Natural killer cell (primary cell): ENCODE data around the gene KDM5B. TPM values are rescaled to one million over a fixed set of nuclear protein-coding genes. Genes with fewer than 3 reads are reported as not detected.

Experiments
- ATAC-seq, 3 donors: fragments of 150-1000 bp in 2 of 3; fragments of 200-7000 bp in 1 of 3; cut with Tn5 transposase; 1 replicate in 1 of 3; 2 replicates in 2 of 3; pipeline ENCODE4 v1.10.0; 2021; ENCODE audit warnings: mild to moderate bottlenecking in 2 of 3, moderate library complexity in 2 of 3
- DNase-seq, 2 donors: peaks; one replicate each; pipeline versions ENCODE4 v3.0.0 to v3.0.0-alpha.2; 2013 to 2021; ENCODE audit warnings: mixed read lengths in 1 of 2
- H3K27ac ChIP-seq: one replicate; pipeline ENCODE4 v1.5.1; 2013; ENCODE audit warnings: mild to moderate bottlenecking, low read length
- H3K27me3 ChIP-seq: one replicate; pipeline ENCODE4 v1.6.1; 2013; ENCODE audit warnings: low read length; ENCODE audit not compliant: control insufficient read depth, insufficient read depth
- H3K36me3 ChIP-seq: one replicate; pipeline ENCODE4 v1.6.1; 2013; ENCODE audit warnings: low read length; ENCODE audit not compliant: control insufficient read depth, insufficient read depth
- H3K4me1 ChIP-seq: one replicate; pipeline ENCODE4 v1.6.1; 2013; ENCODE audit warnings: low read length; ENCODE audit not compliant: control insufficient read depth, insufficient read depth
- H3K4me3 ChIP-seq: one replicate; pipeline ENCODE4 v1.5.1; 2013; ENCODE audit warnings: low read length
- H3K9me3 ChIP-seq: one replicate; pipeline ENCODE4 v1.6.1; 2013; ENCODE audit warnings: low read length; ENCODE audit not compliant: control insufficient read depth, insufficient read depth
- H3K27ac Mint-ChIP-seq, 2 donors: one replicate each; pipeline ENCODE4 v1.8.0; 2022; ENCODE audit warnings: mild to moderate bottlenecking in 2 of 2, mixed read lengths in 2 of 2, moderate library complexity in 1 of 2
- H3K27me3 Mint-ChIP-seq, 2 donors: one replicate each; pipeline ENCODE4 v1.8.0; 2022; ENCODE audit warnings: low read depth in 2 of 2, mixed read lengths in 2 of 2
- H3K36me3 Mint-ChIP-seq: one replicate; pipeline ENCODE4 v1.8.0; 2022; ENCODE audit warnings: mixed read lengths
- H3K4me1 Mint-ChIP-seq, 2 donors: one replicate each; pipeline ENCODE4 v1.8.0; 2022; ENCODE audit warnings: mixed read lengths in 2 of 2
- H3K4me3 Mint-ChIP-seq: one replicate; pipeline ENCODE4 v1.8.0; 2022; ENCODE audit warnings: mild to moderate bottlenecking, moderate library complexity, mixed read lengths
- H3K9me3 Mint-ChIP-seq, 2 donors: one replicate each; pipeline ENCODE4 v1.8.0; 2022; ENCODE audit warnings: mixed read lengths in 2 of 2
- CTCF ChIP-seq: fragments of 200-600 bp; IDR thresholded peaks from one replicate; pipeline ENCODE4 v1.8.0; 2022; ENCODE audit warnings: antibody characterized with exemption
- WGBS: methylation state at CpG from one replicate; pipeline ENCODE4 v1.1.7; 2013; ENCODE audit warnings: missing lambda C conversion rate; ENCODE audit not compliant: insufficient coverage; 5-methylcytosine and 5-hydroxymethylcytosine counted together
- intact Hi-C: fragments of 100-400 bp; cut with micrococcal nuclease; formaldehyde crosslinking; loops from one replicate; pipeline ENCODE4 v1.14.2; 2022
- total RNA-seq, 4 donors: library from RNA; stranded (reverse); fragments of 120-200 nt in 1 of 4; gene quantifications; one replicate each; pipeline versions ENCODE4 v1.2.3 to v1.2.4, GENCODE V29; 2013 to 2022

The KDM5B gene
- 100 to 1,000 TPM; 107 to 121 (median 108) TPM for total RNA-seq
- 76.7 TPM for total RNA-seq (2013)

- intact Hi-C loops: loop anchor here (5.0 kb wide), 1 partner anchor 199 kb away; the partner anchor contains the start of gene TMEM183A
- no peaks in the 10 kb centered on the region for H3K36me3 Mint-ChIP-seq
- H3K4me3 ChIP-seq: peak within 1 kb of the TSS; percentile 61
- H3K4me1 Mint-ChIP-seq: peaks cover 43 to 61% of the 10 kb centered on the region in 2 donors
- under 1% methylated on average over 69 of the region's 84 CpGs for WGBS
- H3K9me3 Mint-ChIP-seq: no peaks in the 10 kb centered on the region
- H3K4me3 Mint-ChIP-seq: peak within 1 kb of the TSS; percentile 84
- H3K27ac Mint-ChIP-seq: peak within 1 kb of the TSS; percentile 88 to 90
- no peaks in the 10 kb centered on the region for H3K27me3 ChIP-seq
- ATAC-seq (peak; percentile 51 to 67 (median 60)), DNase-seq (peak; percentile 66 to 75)
- peak within 1 kb of the TSS; percentile 14 for H3K27ac ChIP-seq
- H3K36me3 ChIP-seq: no peaks in the 10 kb centered on the region
- H3K4me1 ChIP-seq: peaks cover 22% of the 10 kb centered on the region
- TF ChIP-seq CTCF: no peak
- no peaks in the 10 kb centered on the region for H3K27me3 Mint-ChIP-seq
- no peaks in the 10 kb centered on the region for H3K9me3 ChIP-seq
These were observed at the start of gene KDM5B for GRCh38 chr1:202807926-202808757. TSS of gene KDM5B (minus strand) at chr1:202808421. CDS start at chr1:202808305, 116 bp downstream.

GRCh38 chr1:202857136-202857610 lies 49.0 kb upstream of the KDM5B start:
- peaks cover 0 to 19% of the 10 kb centered on the region in 2 donors for H3K27me3 Mint-ChIP-seq
- H3K36me3 Mint-ChIP-seq: no peaks in the 10 kb centered on the region
- intact Hi-C loops: no loop called here
- peaks cover 14% of the 10 kb centered on the region in 2 donors for H3K4me1 Mint-ChIP-seq
- 66% methylated on average over 4 of the region's 4 CpGs for WGBS
- no peak overlapping the region for H3K27ac ChIP-seq
- H3K4me3 Mint-ChIP-seq: no peak overlapping the region
- no peak overlapping the region for H3K4me3 ChIP-seq
- no peak overlapping the region for H3K27ac Mint-ChIP-seq
- DNase-seq (no peak), ATAC-seq (no peak)
- no peaks in the 10 kb centered on the region for H3K9me3 ChIP-seq
- no peak for TF ChIP-seq CTCF
- no peaks in the 10 kb centered on the region for H3K36me3 ChIP-seq
- H3K27me3 ChIP-seq: peaks cover 3% of the 10 kb centered on the region
- peaks cover 17% of the 10 kb centered on the region for H3K4me1 ChIP-seq
- H3K9me3 Mint-ChIP-seq: no peaks in the 10 kb centered on the region

- 100% methylated on average over 2 of the region's 2 CpGs for WGBS
- intact Hi-C loops: no loop called here
These were observed 47.8 kb upstream of the KDM5B start for GRCh38 chr1:202856014-202856413.

More at GRCh38 chr1:202856014-202856413, 47.8 kb upstream of the KDM5B start:
- DNase-seq (no peak), ATAC-seq (no peak)
- H3K4me1 Mint-ChIP-seq: peaks cover 3 to 4% of the 10 kb centered on the region in 2 donors
- H3K4me3 ChIP-seq: no peak overlapping the region
- no peak overlapping the region for H3K4me3 Mint-ChIP-seq
- no peak overlapping the region for H3K27ac Mint-ChIP-seq
- H3K4me1 ChIP-seq: peaks cover 5% of the 10 kb centered on the region
- TF ChIP-seq CTCF: no peak
- H3K9me3 ChIP-seq: no peaks in the 10 kb centered on the region
- no peak overlapping the region for H3K27ac ChIP-seq
- H3K27me3 ChIP-seq: peaks cover 3% of the 10 kb centered on the region
- H3K36me3 Mint-ChIP-seq: no peaks in the 10 kb centered on the region
- no peaks in the 10 kb centered on the region for H3K9me3 Mint-ChIP-seq
- H3K27me3 Mint-ChIP-seq: peaks cover 0 to 9% of the 10 kb centered on the region in 2 donors
- no peaks in the 10 kb centered on the region for H3K36me3 ChIP-seq
